Hepatocyte (in vitro differentiated cells): Measurements from ENCODE around the gene MLLT6. TPM values are rescaled to one million over a fixed set of nuclear protein-coding genes. Genes with fewer than 3 reads are reported as not detected.
A peak's percentile ranks its signal among the peaks of the same experiment; 100 is the strongest.

ENCODE experiments used
- DNase-seq: peaks from one replicate; pipeline ENCODE4 v3.0.0-alpha.2; 2016; ENCODE audit warnings: low spot score
- H2AFZ ChIP-seq: fragments of 200-600 bp; sonication (generic); 2 replicates; pipeline ENCODE4 v1.6.0; 2016; ENCODE audit warnings: antibody characterized with exemption, mild to moderate bottlenecking
- H3K27ac ChIP-seq: fragments of 200-600 bp; sonication (generic); 2 replicates; pipeline ENCODE4 v1.5.1; 2016; ENCODE audit warnings: mild to moderate bottlenecking
- H3K27me3 ChIP-seq: fragments of 200-600 bp; sonication (generic); 2 replicates; pipeline ENCODE4 v1.6.1; 2016
- H3K36me3 ChIP-seq: fragments of 200-600 bp; sonication (generic); replicated peaks from 2 replicates; pipeline ENCODE4 v1.5.1; 2016; ENCODE audit warnings: low read depth; ENCODE audit not compliant: insufficient read depth
- H3K4me1 ChIP-seq: fragments of 200-600 bp; sonication (generic); 2 replicates; pipeline ENCODE4 v1.5.1; 2016; ENCODE audit warnings: mild to moderate bottlenecking, moderate library complexity; ENCODE audit not compliant: insufficient read depth
- H3K4me2 ChIP-seq: fragments of 200-600 bp; sonication (generic); 2 replicates; pipeline ENCODE4 v1.6.0; 2016
- H3K4me3 ChIP-seq: fragments of 200-600 bp; sonication (generic); 2 replicates; pipeline ENCODE4 v1.5.1; 2016; ENCODE audit warnings: mild to moderate bottlenecking
- H3K79me2 ChIP-seq: fragments of 200-600 bp; sonication (generic); 2 replicates; pipeline ENCODE4 v1.6.0; 2017; ENCODE audit warnings: mild to moderate bottlenecking
- H3K9me2 ChIP-seq: fragments of 200-600 bp; sonication (generic); replicated peaks from 2 replicates; pipeline ENCODE4 v1.6.0; 2017; ENCODE audit warnings: mild to moderate bottlenecking; ENCODE audit not compliant: insufficient read depth
- H3K9me3 ChIP-seq: fragments of 200-600 bp; sonication (generic); 2 replicates; pipeline ENCODE4 v1.5.1; 2016; ENCODE audit warnings: low read depth, mild to moderate bottlenecking
- H4K20me1 ChIP-seq: fragments of 200-600 bp; sonication (generic); 2 replicates; pipeline ENCODE4 v1.6.0; 2016; ENCODE audit warnings: mild to moderate bottlenecking; ENCODE audit not compliant: insufficient read depth, poor library complexity, severe bottlenecking
- CTCF ChIP-seq: fragments of 200-600 bp; sonication (generic); IDR thresholded peaks from 2 replicates; pipeline ENCODE4 v1.5.1; 2016; ENCODE audit warnings: antibody characterized with exemption, mild to moderate bottlenecking; ENCODE audit not compliant: poor library complexity
- EZH2 ChIP-seq: fragments of 200-600 bp; sonication (generic); IDR thresholded peaks from 2 replicates; pipeline ENCODE4 v1.6.1; 2016; ENCODE audit warnings: antibody characterized with exemption, mild to moderate bottlenecking, borderline replicate concordance
- EZH2phosphoT487 ChIP-seq: fragments of 200-600 bp; sonication (generic); IDR thresholded peaks from one replicate; pipeline ENCODE4 v1.6.1; 2018; ENCODE audit warnings: antibody characterized with exemption, mild to moderate bottlenecking, low read depth, moderate library complexity; ENCODE audit not compliant: unreplicated experiment, severe bottlenecking
- WGBS: methylation state at CpG from one replicate; pipeline ENCODE4 v1.1.6; 2016; ENCODE audit warnings: low lambda C conversion rate; ENCODE audit errors: missing lambda C conversion rate; 5-methylcytosine and 5-hydroxymethylcytosine counted together
- polyA plus RNA-seq: library from polyadenylated mRNA; unstranded; fragments of >200 nt; fragmentation: Nextera tagmentation; extraction: Ambion mirVana; gene quantifications from 2 replicates; pipeline ENCODE4 v1.2.1, GENCODE V29; 2016
- total RNA-seq: library from RNA; depleted of rRNA; stranded (reverse); fragments of >200 nt; gene quantifications from 2 replicates; pipeline ENCODE4 v1.2.3, GENCODE V29; 2014

Gene MLLT6
- total and polyA plus RNA-seq, 2 experiments from 2014 or later = 10.6 to 27.5 TPM

DNA sequence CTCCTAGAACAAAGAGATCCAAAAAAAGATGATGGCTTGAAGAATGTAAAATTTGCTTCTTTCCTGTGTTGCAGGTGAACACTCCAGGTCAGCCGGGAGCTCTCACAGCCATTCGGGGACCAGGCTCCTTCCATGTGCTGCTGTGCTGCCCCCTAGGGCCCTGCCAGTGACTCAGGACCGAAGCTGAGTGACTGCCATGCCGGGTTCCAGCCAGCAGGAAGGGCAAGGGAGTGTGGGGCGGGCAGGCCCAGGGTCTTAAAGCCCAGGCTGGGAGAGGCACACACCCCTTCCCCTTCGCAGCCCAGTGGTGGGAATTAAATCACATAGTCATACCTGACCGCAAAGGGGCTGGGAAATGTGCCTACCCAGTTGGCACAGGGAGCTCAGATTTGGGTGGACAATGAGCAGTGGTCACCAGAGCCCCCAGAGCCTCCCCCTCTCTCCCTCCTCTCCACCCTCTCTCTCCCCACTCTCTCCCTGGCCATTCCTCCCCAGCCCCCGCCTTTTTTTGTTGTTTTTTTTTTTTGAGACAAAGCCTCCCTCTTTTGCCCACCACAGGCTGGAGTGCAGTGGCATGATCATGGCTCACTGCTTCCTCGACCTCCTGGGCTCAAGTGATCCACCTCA lies 41.8 kb upstream of the MLLT6 start:
- Histone ChIP-seq H3K27ac (no peak overlapping the region), H3K4me3 (no peak overlapping the region), H3K9me3 (no peaks in the 10 kb centered on the region), H3K4me1 (no peaks in the 10 kb centered on the region), H3K27me3 (peaks cover 6% of the 10 kb centered on the region), H3K4me2 (no peak overlapping the region), H2AFZ (no peak overlapping the region), H4K20me1 (no peaks in the 10 kb centered on the region), H3K79me2 (no peaks in the 10 kb centered on the region), H3K36me3 (no peaks in the 10 kb centered on the region), H3K9me2 (no peaks in the 10 kb centered on the region)
- WGBS = 18% methylated on average over 8 of the region's 9 CpGs
- TF ChIP-seq EZH2phosphoT487 (no peak), EZH2 (no peak), CTCF (peak; percentile 80)
- peak; percentile 90 for DNase-seq

- Histone ChIP-seq H2AFZ (no peak overlapping the region), H3K79me2 (no peaks in the 10 kb centered on the region), H3K4me2 (no peak overlapping the region), H3K27me3 (peaks cover 14% of the 10 kb centered on the region), H3K4me1 (no peaks in the 10 kb centered on the region), H3K9me2 (no peaks in the 10 kb centered on the region), H3K4me3 (no peak overlapping the region), H3K9me3 (no peaks in the 10 kb centered on the region), H3K36me3 (no peaks in the 10 kb centered on the region), H4K20me1 (no peaks in the 10 kb centered on the region), H3K27ac (no peak overlapping the region)
- TF ChIP-seq EZH2 (no peak), EZH2phosphoT487 (no peak), CTCF (no peak)
- DNase-seq = no peak
- 93% methylated on average over 3 of the region's 9 CpGs for WGBS
These were observed 41.0 kb upstream of the MLLT6 start for GRCh38 chr17:38663964-38664644.

DNA sequence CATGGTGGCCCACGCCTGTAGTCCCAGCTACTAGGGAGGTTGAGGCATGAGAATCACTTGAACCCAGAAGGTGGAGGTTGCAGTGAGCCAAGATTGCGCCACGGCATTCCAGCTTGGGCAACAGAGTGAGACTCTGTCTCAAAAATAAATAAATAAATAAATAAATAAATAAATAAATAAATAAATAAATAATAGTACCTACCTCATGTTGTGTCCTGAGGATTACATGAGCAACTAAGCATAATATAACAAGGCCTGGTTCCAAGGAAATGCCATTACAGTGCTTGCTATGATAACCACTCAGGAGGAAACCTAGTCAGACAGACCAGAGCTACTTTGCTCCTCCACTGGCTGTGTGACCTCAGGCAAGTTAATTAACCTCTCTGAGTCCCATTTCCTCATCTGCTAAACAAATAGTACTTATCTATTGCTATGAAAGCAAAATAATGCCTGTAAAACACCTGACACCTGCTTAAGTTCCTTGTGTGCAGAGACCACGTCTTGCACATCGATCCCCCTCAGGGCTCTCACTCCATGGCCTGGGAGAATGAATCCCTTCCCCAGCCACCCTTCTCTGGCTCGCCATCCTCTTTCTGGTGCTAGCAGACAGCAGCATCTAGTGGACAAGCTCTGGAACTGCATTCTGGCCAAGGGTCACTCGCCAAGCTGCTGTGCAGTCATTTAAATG lies 37.8 kb upstream of the MLLT6 start:
- H4K20me1 ChIP-seq = no peaks in the 10 kb centered on the region
- H3K27ac ChIP-seq = no peak overlapping the region
- H3K9me3 ChIP-seq = no peaks in the 10 kb centered on the region
- H3K27me3 ChIP-seq = peaks cover 44% of the 10 kb centered on the region
- no peaks in the 10 kb centered on the region for H3K79me2 ChIP-seq
- H3K36me3 ChIP-seq = no peaks in the 10 kb centered on the region
- WGBS = 44% methylated on average over 7 of the region's 7 CpGs
- no peak overlapping the region for H2AFZ ChIP-seq
- H3K4me3 ChIP-seq = no peak overlapping the region
- H3K9me2 ChIP-seq = no peaks in the 10 kb centered on the region
- no peak overlapping the region for H3K4me2 ChIP-seq
- H3K4me1 ChIP-seq = no peaks in the 10 kb centered on the region
- TF ChIP-seq EZH2phosphoT487 (no peak), EZH2 (no peak), CTCF (peak; percentile 99)
- peak; percentile 86 for DNase-seq
